Duodenal mucosa (tissue), 2 donors: Measurements from ENCODE around the gene MBD3L5.
"Not testable (repeated sequence)": the region's sequence is repeated elsewhere in the genome, so short reads cannot be mapped to it uniquely, and the experiment has no call there.

ENCODE experiments used
- H3K27ac ChIP-seq: one replicate; pipeline ENCODE4 v1.7.0; 2013; ENCODE audit warnings: low read depth, low read length
- H3K27me3 ChIP-seq, 2 donors: one replicate each; pipeline ENCODE4 v1.7.0; 2013; ENCODE audit warnings: low read length in 2 of 2, control low read depth in 1 of 2; ENCODE audit not compliant: insufficient read depth in 2 of 2, control insufficient read depth in 1 of 2
- H3K36me3 ChIP-seq, 2 donors: one replicate each; pipeline ENCODE4 v1.7.0; 2013; ENCODE audit warnings: low read length in 2 of 2, control low read depth in 1 of 2; ENCODE audit not compliant: insufficient read depth in 2 of 2, control insufficient read depth in 1 of 2
- H3K4me1 ChIP-seq, 2 donors: one replicate each; pipeline ENCODE4 v1.7.0; 2013; ENCODE audit warnings: low read length in 2 of 2, control low read depth in 1 of 2; ENCODE audit not compliant: insufficient read depth in 2 of 2, control insufficient read depth in 1 of 2
- H3K4me3 ChIP-seq, 2 donors: one replicate each; pipeline ENCODE4 v1.7.0; 2013; ENCODE audit warnings: low read length in 2 of 2, low read depth in 1 of 2
- H3K9ac ChIP-seq, 2 donors: one replicate each; pipeline ENCODE4 v1.7.0; 2013; ENCODE audit warnings: low read length in 2 of 2, low read depth in 1 of 2
- H3K9me3 ChIP-seq, 2 donors: one replicate each; pipeline ENCODE4 v1.7.0; 2013; ENCODE audit warnings: low read length in 2 of 2, control low read depth in 1 of 2; ENCODE audit not compliant: control insufficient read depth in 1 of 2

MBD3L5 gene

DNA sequence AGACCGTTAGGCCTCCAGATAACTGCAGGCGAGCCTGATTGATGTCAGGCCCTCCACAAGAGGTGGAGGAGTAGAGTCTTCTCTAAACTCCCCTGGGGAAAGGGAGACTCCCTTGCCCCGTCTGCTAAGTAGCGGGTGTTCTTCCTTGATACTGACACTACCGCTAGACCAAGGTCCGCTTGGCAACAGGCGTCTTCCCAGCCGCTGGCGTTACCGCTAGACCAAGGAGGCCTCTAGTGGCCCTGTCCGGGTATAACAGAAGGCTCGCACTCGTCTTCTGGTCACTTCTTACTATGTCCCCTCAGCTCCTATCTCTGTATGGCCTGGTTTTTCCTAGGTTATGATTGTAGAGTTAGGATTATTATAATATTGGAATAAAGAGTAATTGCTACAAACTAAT is 36.7 kb downstream of the MBD3L5 start:
- H3K4me1 ChIP-seq, H3K9me3 ChIP-seq, H3K9ac ChIP-seq, H3K27me3 ChIP-seq, H3K36me3 ChIP-seq, H3K4me3 ChIP-seq, H3K27ac ChIP-seq: not testable (repeated sequence)

DNA sequence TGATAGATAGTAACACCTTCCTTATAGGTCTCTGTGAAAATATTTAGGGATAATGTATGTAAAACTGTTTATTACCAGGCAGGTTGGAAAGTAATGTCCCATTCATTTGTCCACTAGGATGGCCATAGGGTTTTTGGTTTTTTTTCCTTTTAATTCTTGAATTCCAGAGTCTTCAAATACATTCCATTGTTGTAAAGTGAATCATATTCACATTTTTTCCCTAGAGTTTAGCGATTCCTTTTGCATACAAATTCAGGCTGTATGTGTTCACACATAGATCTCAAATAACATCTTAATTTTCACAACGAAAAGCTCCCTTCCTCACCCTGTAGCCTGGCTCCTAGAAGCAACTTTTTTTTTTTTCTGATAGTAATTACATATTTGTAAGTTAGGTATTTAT is 37.3 kb downstream of the MBD3L5 start:
- Histone ChIP-seq H3K9ac (no peak overlapping the region), H3K27me3 (no peaks in the 10 kb centered on the region), H3K27ac (no peak overlapping the region), H3K4me3 (no peak overlapping the region), H3K4me1 (peaks cover 7 to 8% of the 10 kb centered on the region in 2 donors), H3K36me3 (peaks cover 5 to 9% of the 10 kb centered on the region in 2 donors), H3K9me3 (no peaks in the 10 kb centered on the region)

DNA sequence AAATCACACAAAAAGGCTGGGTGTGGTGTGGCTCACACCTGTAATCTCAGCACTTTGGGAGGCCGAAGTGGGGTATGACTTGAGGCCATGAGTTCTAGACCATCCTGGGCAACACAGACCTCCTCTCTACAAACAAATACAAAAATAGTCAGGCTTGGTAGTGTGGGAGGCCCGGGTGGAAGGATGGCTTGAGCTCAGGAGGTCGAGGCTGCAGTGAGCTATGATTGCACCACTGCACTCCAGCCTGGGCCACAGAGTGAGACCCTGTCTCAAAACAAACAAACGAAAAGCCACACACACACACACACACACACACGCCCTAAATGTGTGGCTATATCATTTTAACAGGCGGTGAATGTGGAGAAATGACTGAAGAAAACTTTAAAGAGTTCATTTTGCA is 38.2 kb downstream of the MBD3L5 start:
- H3K27ac ChIP-seq, result no peak overlapping the region
- H3K4me3 ChIP-seq, result peak overlapping the region; percentile 40 to 50
- no peaks in the 10 kb centered on the region for H3K9me3 ChIP-seq
- H3K27me3 ChIP-seq, result no peaks in the 10 kb centered on the region
- peaks cover 10 to 18% of the 10 kb centered on the region in 2 donors for H3K36me3 ChIP-seq
- H3K9ac ChIP-seq, result no peak overlapping the region
- peaks cover 7 to 8% of the 10 kb centered on the region in 2 donors for H3K4me1 ChIP-seq

DNA sequence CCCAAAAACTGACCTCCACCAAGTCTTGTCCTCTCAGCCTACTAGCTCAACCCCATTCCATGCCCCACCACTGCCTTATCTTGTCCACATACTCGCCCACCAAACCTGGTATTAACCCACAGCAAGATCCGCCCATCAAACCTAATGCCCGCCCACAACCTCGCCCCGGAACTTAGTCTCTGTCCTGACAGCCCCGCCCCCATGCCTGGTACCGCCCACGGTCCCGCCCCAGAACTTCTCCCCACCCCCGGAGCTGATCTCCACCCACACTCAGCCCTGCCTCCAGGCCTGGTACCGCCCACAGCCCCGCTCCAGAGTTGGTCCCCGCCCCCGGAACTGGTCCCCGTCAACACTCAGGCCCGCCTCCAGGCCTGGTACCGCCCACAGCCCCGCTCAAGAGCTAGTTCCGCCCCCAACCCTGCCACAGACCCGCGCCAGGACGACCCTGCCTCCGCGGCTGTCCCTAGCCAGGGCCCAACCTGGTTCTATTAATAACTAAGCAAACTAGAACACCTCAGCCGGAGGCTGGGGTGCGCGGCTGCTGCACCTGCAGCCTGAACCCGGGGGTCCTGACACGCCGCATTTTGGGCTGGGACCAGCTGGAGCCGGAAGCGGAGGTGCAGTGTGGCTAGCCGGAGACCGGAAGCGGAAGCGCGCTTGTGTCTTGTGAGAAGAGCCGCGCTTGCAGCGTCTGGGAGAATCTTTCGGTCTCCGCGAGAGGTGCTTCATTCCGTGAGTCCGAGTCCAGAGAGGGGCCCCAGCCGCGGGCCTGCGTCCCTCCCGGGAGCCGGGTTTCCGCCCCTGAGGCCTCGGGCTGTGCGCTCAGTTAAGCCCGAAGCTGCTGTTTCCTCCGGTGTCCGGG is 38.9 kb downstream of the MBD3L5 start, which contains the start of gene ZNF557:
Gene ZNF557, plus strand, starts transcription at position 662 of the 862 bp plus-strand sequence. CDS start 5,372 bp downstream, outside the sequence.
- no peaks in the 10 kb centered on the region for H3K9me3 ChIP-seq
- H3K4me3 ChIP-seq, result peak within 1 kb of the TSS; percentile 90 to 100
- no peaks in the 10 kb centered on the region for H3K27me3 ChIP-seq
- H3K27ac ChIP-seq, result peak within 1 kb of the TSS; percentile 85
- peaks cover 14 to 22% of the 10 kb centered on the region in 2 donors for H3K36me3 ChIP-seq
- H3K9ac ChIP-seq, result peak within 1 kb of the TSS; percentile 73 to 82
- H3K4me1 ChIP-seq, result peaks cover 7 to 8% of the 10 kb centered on the region in 2 donors

DNA sequence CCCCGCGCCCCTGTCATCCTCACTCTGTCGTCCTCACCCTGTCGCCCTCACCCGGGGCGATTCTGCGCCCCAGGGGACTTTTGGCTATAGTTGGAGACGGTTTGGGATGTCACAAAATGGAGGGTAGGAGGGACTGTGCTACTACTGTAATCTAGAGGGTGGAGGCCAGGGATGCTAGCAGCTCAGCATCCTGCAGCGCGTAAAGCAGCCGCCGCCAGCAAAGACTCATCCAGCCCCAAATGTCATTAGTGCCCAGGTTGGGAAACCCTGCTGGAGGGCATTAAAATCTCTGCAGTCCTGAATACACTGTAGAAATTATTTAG is 39.5 kb downstream of the MBD3L5 start:
- H3K4me3 ChIP-seq, result peak overlapping the region; percentile 90 to 100
- H3K27me3 ChIP-seq, result no peaks in the 10 kb centered on the region
- H3K27ac ChIP-seq, result peak overlapping the region; percentile 85
- peaks cover 0 to 2% of the 10 kb centered on the region in 2 donors for H3K9me3 ChIP-seq
- H3K36me3 ChIP-seq, result peaks cover 19 to 28% of the 10 kb centered on the region in 2 donors
- H3K4me1 ChIP-seq, result peaks cover 7 to 8% of the 10 kb centered on the region in 2 donors
- H3K9ac ChIP-seq, result peak overlapping the region; percentile 73 to 82

DNA sequence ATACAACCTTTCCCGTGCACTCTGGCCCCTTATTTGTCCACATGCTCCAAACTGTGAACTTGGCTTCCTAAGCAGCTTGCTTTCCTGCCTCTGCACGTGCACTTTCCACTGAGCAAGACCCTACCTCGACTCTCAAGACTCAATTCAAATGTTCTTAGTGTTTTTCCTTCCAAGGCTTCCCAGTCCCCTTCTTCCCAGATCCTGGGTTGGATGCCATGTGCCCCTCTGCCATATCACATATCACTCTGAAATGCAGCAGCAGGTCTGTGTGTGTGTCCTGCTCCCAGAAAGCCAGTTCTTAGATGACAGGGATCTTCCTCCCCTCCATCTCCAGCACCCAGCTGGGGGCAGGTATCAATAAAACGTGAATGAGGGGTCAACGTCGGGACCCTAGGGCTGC is 42.2 kb downstream of the MBD3L5 start:
- Histone ChIP-seq H3K9ac (no peak overlapping the region), H3K4me3 (no peak overlapping the region), H3K9me3 (peaks cover 5 to 14% of the 10 kb centered on the region in 2 donors), H3K27me3 (no peaks in the 10 kb centered on the region), H3K4me1 (peaks cover 7 to 8% of the 10 kb centered on the region in 2 donors), H3K36me3 (peaks cover 43 to 55% of the 10 kb centered on the region in 2 donors), H3K27ac (no peak overlapping the region)

DNA sequence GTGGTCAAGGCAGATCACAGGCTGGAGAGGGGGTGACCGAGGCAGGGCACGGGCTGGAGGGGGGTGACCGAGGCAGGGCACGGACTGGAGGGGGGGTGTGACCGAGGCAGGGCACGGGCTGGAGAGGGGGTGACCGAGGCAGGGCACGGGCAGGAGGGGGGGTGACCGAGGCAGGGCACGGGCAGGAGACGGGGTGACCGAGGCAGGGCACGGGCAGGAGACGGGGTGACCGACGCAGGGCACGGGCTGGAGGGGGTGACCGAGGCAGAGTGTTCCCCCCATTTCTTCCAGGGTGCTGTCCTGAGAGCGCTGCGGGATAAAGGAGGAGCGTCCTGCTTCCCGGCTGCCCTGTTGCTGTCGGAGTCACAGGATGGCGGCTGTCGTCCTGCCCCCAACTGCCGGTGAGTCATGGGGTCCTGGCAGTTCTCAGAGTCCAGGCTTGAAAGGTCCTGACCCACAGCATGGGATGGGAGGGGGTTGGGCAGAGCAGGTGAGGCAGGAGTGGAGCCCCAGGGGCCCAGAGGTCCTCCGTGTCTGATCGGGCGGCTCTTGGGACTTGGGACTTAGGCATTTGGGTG is 44.4 kb downstream of the MBD3L5 start:
- peaks cover 7 to 8% of the 10 kb centered on the region in 2 donors for H3K4me1 ChIP-seq
- H3K36me3 ChIP-seq, result peaks cover 60 to 77% of the 10 kb centered on the region in 2 donors
- H3K27ac ChIP-seq, result no peak overlapping the region
- no peak overlapping the region for H3K9ac ChIP-seq
- no peaks in the 10 kb centered on the region for H3K27me3 ChIP-seq
- H3K4me3 ChIP-seq, result no peak overlapping the region
- H3K9me3 ChIP-seq, result peaks cover 25% of the 10 kb centered on the region in 2 donors

DNA sequence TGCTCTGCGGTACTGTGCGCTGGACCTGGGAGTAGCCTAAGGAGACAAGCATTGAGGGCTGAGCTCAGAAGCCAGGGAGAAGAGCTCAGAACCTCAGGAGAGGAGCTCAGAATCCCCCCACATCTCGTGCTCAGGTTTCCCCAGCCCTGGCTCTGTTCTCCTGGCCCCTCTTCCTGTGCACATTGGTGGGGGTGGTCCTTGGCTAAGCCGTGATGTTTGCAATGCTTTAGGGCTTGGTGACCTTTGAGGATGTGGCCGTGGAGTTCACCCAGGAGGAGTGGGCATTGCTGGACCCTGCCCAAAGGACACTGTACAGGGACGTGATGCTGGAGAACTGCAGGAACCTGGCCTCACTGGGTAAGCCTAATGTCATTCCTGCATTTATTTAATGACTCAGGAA is 45.8 kb downstream of the MBD3L5 start:
- peaks cover 38 to 39% of the 10 kb centered on the region in 2 donors for H3K9me3 ChIP-seq
- no peak overlapping the region for H3K27ac ChIP-seq
- no peak overlapping the region for H3K4me3 ChIP-seq
- no peak overlapping the region for H3K9ac ChIP-seq
- H3K36me3 ChIP-seq, result peaks cover 73 to 91% of the 10 kb centered on the region in 2 donors
- H3K27me3 ChIP-seq, result no peaks in the 10 kb centered on the region
- no peaks in the 10 kb centered on the region for H3K4me1 ChIP-seq

DNA sequence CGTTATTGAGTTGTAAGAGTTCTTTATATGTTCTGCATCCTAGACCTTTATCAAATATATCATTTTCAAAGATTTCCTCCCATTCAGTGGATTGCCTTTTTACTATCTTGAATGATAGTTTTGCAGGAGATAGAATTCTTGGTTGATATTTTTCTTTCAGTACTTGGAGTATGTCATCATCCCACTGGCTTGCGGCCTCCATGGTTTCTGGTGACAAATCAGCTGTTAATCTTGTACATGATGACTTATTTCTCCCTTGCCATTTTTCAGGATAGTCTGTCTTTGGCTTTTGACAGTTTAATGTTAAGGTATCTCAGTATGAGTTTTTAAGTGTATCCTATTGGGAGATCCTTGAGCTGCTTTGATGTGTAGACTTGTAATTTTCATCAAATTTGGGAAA is 47.6 kb downstream of the MBD3L5 start:
- peaks cover 57% of the 10 kb centered on the region in 2 donors for H3K9me3 ChIP-seq
- no peaks in the 10 kb centered on the region for H3K27me3 ChIP-seq
- H3K27ac ChIP-seq, result no peak overlapping the region
- no peak overlapping the region for H3K4me3 ChIP-seq
- H3K4me1 ChIP-seq, result no peaks in the 10 kb centered on the region
- H3K36me3 ChIP-seq, result peaks cover 84 to 97% of the 10 kb centered on the region in 2 donors
- no peak overlapping the region for H3K9ac ChIP-seq
